Thymus (tissue), 11 donors: ENCODE results near the gene GRIA4. TPM values are rescaled to one million over a fixed set of nuclear protein-coding genes. Genes with fewer than 3 reads are reported as not detected.
"Not testable (repeated sequence)": the region's sequence is repeated elsewhere in the genome, so short reads cannot be mapped to it uniquely, and the experiment has no call there.

Experiments used
- DNase-seq, 9 donors: peaks; one replicate each; pipeline ENCODE4 v3.0.0-alpha.2; 2013; ENCODE audit warnings: low spot score in 9 of 9, low read depth in 6 of 9, missing footprints in 1 of 9
- H3K27ac ChIP-seq, 2 donors: one replicate each; pipeline ENCODE4 v1.5.1; 2013; ENCODE audit warnings: control low read depth in 1 of 2, low read depth in 1 of 2, low read length in 1 of 2, mild to moderate bottlenecking in 1 of 2, moderate library complexity in 1 of 2
- H3K27me3 ChIP-seq, 2 donors: one replicate each; pipeline ENCODE4 v1.5.1; 2013; ENCODE audit warnings: low read length in 1 of 2; ENCODE audit not compliant: control insufficient read depth in 2 of 2, insufficient read depth in 1 of 2
- H3K36me3 ChIP-seq, 2 donors: one replicate each; pipeline ENCODE4 v1.5.1; 2013; ENCODE audit warnings: low read length in 1 of 2, mild to moderate bottlenecking in 1 of 2, moderate library complexity in 1 of 2; ENCODE audit not compliant: control insufficient read depth in 2 of 2, insufficient read depth in 2 of 2
- H3K4me1 ChIP-seq, 2 donors: one replicate each; pipeline ENCODE4 v1.5.1; 2013; ENCODE audit warnings: low read length in 2 of 2; ENCODE audit not compliant: control insufficient read depth in 2 of 2, insufficient read depth in 2 of 2
- H3K4me3 ChIP-seq, 2 donors: one replicate each; pipeline ENCODE4 v1.5.1; 2013; ENCODE audit warnings: low read length in 2 of 2, control low read depth in 1 of 2, mild to moderate bottlenecking in 1 of 2
- H3K9me3 ChIP-seq, 2 donors: one replicate each; pipeline ENCODE4 v1.5.1; 2013; ENCODE audit warnings: low read length in 1 of 2, mild to moderate bottlenecking in 1 of 2; ENCODE audit not compliant: control insufficient read depth in 2 of 2, insufficient read depth in 1 of 2
- WGBS: extraction: QIAGEN DNeasy Blood & Tissue Kit; methylation state at CpG from one replicate; pipeline ENCODE4 v1.1.7; 2013; 5-methylcytosine and 5-hydroxymethylcytosine counted together
- polyA plus RNA-seq: library from polyadenylated mRNA; stranded (reverse); fragments of 200-250 nt; gene quantifications from one replicate; pipeline ENCODE4 v1.2.3, GENCODE V29; 2013
- total RNA-seq: library from RNA; stranded (reverse); fragments of 120-200 nt; gene quantifications from one replicate; pipeline ENCODE4 v1.2.4, GENCODE V29; 2013
- donor health status: healthy.

The GRIA4 gene
- total and polyA plus RNA-seq, 2 donors: under 0.01 to 0.14 TPM

DNA sequence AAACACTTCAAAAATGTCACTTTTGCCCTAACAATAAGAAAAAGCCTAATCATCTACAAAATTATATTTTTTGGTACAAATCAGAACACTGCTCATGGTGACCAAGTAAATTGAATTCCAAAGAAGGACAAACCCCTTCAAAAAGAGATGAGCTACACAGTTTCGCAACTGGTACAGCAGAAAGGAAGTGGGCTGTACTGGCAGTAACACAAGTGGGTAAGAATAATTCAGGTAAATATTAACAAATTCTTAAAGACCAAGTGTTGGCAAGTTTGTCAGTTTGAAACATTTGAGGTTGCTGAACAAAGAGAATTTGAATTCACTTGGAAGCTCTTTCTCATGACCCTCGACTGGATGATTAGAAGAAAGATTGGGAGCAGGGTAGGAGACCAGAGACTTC lies 376.7 kb downstream of the GRIA4 start:
- Histone ChIP-seq H3K4me1 (no peaks in the 10 kb centered on the region), H3K9me3 (no peaks in the 10 kb centered on the region), H3K27ac (no peak overlapping the region), H3K36me3 (no peaks in the 10 kb centered on the region), H3K4me3 (no peak overlapping the region), H3K27me3 (no peaks in the 10 kb centered on the region)
- DNase-seq: no peak
- 91% methylated on average over 2 of the region's 2 CpGs for WGBS

DNA sequence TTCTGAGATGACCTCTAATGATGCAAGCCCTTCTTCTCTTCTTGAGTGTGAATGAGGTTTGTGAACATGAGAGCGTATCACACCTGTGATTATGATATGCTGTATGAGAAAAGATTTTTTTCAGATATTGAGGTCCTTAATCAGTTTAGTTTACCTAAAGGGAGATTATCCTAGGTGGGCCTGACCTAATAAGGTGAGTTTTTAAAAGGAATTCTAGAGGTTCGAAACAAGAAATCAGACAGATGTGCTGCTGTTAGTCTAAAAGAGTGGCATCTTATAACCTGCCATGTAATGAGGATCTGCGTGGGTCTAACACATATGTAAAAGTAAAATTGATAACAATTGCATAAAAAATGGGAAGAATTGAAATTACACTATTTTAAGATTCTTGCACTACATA lies 378.3 kb downstream of the GRIA4 start:
- 98% methylated on average over 3 of the region's 3 CpGs for WGBS
- H3K9me3 ChIP-seq: no peaks in the 10 kb centered on the region
- DNase-seq: no peak
- no peak overlapping the region for H3K4me3 ChIP-seq
- no peaks in the 10 kb centered on the region for H3K4me1 ChIP-seq
- H3K27me3 ChIP-seq: no peaks in the 10 kb centered on the region
- H3K36me3 ChIP-seq: no peaks in the 10 kb centered on the region
- no peak overlapping the region for H3K27ac ChIP-seq

DNA sequence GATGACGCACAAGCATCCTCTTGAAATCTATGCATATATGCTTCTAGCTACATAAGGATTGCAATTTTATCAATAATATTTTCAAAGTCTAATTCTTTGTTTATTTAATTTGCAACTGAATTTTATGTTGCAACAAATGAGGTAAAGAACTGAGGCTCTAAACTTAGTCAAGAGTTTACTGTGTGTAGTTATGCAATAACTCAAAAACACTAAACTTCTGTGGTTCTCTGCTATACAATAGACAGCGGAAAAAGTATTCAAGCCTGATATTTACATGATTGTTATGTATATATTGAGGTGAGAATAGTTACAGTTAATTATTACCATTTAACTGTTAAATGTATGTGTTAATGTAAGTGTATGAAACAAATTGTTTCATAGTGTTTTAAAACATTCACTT lies 379.3 kb downstream of the GRIA4 start:
- no peaks in the 10 kb centered on the region for H3K9me3 ChIP-seq
- no peak overlapping the region for H3K4me3 ChIP-seq
- H3K36me3 ChIP-seq: no peaks in the 10 kb centered on the region
- no peak overlapping the region for H3K27ac ChIP-seq
- no peak for DNase-seq
- WGBS: 99% methylated on average over 2 of the region's 2 CpGs
- H3K4me1 ChIP-seq: no peaks in the 10 kb centered on the region
- no peaks in the 10 kb centered on the region for H3K27me3 ChIP-seq

DNA sequence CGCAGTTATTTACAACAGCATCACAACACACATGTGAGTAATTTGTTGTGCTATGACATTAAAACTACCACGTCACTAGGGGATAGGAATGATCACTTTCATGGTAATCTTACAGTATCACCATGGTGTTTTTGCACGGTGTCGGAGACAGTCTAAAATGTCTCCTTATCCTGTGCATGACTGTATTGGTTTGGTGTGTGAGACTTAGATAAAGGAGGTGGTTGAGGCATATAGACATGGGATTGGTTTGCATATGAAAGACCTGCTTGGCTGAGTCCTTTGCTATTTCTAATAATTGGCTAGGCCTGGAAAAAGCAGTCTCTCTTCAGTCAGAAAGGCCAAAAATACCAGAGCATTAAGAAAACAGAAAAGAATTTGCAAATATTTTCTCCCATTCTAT lies 382.0 kb downstream of the GRIA4 start:
- H3K36me3 ChIP-seq: peaks cover 7 to 9% of the 10 kb centered on the region in 2 donors
- no peaks in the 10 kb centered on the region for H3K4me1 ChIP-seq
- H3K27ac ChIP-seq: no peak overlapping the region
- no peak overlapping the region for H3K4me3 ChIP-seq
- H3K9me3 ChIP-seq: no peaks in the 10 kb centered on the region
- no peak for DNase-seq
- 98% methylated on average over 4 of the region's 4 CpGs for WGBS
- H3K27me3 ChIP-seq: no peaks in the 10 kb centered on the region

DNA sequence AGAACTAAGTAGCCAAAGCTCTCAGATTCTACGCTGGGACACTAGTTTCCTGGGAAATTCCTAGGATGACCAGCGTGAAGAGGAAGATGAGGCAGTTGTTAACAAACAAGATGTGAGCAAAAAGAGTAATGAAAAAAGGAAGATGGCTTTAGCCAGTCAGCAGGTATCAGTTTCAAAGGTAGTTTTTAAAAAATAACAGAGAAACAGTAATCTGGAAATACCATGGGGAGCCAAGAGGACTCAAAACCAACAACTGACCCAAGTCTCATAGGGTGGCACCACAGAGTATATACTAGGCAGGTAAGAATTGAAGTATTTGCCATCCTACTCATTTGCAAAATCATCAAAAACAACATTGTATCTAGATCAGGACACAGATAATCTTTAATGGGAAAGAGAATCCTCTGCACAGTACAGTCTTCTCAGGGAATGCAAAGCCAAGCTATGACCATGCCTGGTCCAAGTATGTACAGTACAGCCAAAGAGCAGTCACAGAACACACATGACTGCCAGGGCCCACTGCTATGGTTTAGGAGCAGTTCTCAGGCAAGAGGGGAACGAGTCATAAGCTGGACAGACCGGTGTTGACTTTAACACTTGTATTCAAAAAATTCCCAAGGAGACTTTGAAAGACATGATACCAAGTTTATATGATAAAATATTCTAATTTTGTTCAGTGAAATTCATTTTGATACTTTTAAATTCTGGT lies 391.6 kb downstream of the GRIA4 start:
- H3K27ac ChIP-seq: no peak overlapping the region
- peaks cover under 1 to 10% of the 10 kb centered on the region in 2 donors for H3K36me3 ChIP-seq
- no peaks in the 10 kb centered on the region for H3K4me1 ChIP-seq
- no peak for DNase-seq
- WGBS: 98% methylated on average over 4 of the region's 4 CpGs
- no peak overlapping the region for H3K4me3 ChIP-seq
- peaks cover 0 to 3% of the 10 kb centered on the region in 2 donors for H3K9me3 ChIP-seq
- H3K27me3 ChIP-seq: no peaks in the 10 kb centered on the region

DNA sequence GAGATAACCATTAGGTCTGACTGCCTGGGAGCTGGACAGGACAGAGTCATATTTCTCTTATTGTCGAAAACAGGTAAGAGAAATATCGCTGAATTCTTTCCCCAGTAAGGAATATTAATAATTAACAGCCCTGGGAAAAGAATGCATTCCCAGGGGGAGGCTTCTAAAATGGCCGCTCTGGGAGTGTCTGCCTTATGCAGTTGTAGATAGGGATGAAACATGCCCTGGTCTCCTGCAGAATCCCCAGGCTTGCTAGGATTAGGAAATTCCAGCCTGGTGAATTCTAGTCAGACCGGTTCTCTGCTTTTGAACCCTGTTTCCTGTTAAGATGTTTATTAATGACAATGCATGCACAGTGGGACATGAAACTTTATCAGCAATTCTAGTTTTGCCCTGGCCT lies 393.2 kb downstream of the GRIA4 start:
- H3K27ac ChIP-seq, H3K4me3 ChIP-seq, H3K9me3 ChIP-seq, H3K4me1 ChIP-seq, DNase-seq, H3K27me3 ChIP-seq: not testable (repeated sequence)
- WGBS: 97% methylated on average over 4 of the region's 4 CpGs
- H3K36me3 ChIP-seq: peaks cover 4 to 15% of the 10 kb centered on the region in 2 donors

DNA sequence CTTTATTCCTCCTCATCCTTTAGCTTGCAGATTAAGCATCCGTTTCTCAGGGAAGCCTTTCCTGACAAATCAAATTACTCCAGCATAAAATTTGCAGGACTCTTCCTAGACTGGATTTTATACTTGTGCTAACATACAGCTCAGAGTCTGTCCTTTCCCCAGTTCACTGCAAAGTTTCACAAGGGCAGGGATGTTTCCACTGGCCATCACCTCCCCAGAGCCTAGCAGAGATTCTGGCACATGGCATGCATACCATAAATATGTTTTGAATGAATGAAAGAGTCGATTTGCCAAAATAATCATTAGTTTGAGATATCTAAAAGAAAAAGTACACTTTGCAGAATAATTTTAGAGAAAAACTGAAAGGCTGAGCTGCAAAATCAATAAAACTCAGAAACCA lies 401.6 kb downstream of the GRIA4 start:
- Histone ChIP-seq H3K36me3 (peaks cover 14 to 29% of the 10 kb centered on the region in 2 donors), H3K4me3 (no peak overlapping the region), H3K27ac (no peak overlapping the region), H3K27me3 (no peaks in the 10 kb centered on the region), H3K4me1 (no peaks in the 10 kb centered on the region), H3K9me3 (peaks cover 0 to 1% of the 10 kb centered on the region in 2 donors)
- no peak for DNase-seq
- WGBS: 97% methylated on average over 2 of the region's 2 CpGs

DNA sequence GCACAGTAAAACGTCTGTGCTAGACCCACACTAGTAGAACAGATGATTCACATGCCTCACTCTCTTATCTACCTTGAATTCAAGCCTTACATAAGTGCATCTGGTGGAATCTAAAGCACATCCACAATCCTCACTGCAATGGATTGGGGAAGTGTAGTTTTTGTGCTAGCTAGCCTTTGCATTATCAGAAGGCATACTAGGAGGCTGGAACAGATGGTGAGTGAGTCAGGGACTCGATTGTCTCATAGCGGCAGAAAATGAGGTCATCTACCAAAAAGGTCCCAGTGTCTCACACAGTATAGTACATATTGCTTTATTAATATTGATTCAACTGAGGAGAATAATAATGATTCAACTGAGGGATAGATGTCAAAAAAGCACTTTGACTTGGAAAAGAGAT lies 402.9 kb downstream of the GRIA4 start:
- Histone ChIP-seq H3K4me3 (no peak overlapping the region), H3K36me3 (peaks cover 10 to 25% of the 10 kb centered on the region in 2 donors), H3K9me3 (no peaks in the 10 kb centered on the region), H3K4me1 (no peaks in the 10 kb centered on the region), H3K27me3 (no peaks in the 10 kb centered on the region), H3K27ac (no peak overlapping the region)
- WGBS: 96% methylated on average over 3 of the region's 3 CpGs
- no peak for DNase-seq

DNA sequence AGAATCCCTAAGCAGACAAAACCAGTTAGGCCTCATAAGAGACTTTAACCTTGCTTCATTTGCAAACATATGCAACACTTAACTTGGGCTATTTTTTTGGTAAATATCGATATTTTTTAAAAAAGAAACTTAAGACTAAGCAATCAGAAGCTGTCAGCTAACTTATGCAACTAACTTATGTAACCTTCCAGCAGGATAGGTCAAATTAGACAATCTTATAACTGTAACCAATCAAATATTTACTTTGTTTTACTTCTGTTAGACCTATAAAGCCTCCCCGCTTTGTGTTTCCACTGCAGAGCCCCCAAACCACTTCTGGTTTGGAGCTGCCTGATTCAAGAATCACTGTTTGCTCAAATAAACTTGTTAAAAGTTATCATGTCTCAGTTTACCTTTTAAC lies 404.2 kb downstream of the GRIA4 start:
- no peak for DNase-seq
- Histone ChIP-seq H3K4me1 (no peaks in the 10 kb centered on the region), H3K27ac (no peak overlapping the region), H3K4me3 (no peak overlapping the region), H3K9me3 (no peaks in the 10 kb centered on the region), H3K36me3 (peaks cover 10 to 22% of the 10 kb centered on the region in 2 donors), H3K27me3 (no peaks in the 10 kb centered on the region)
- WGBS: 99% methylated on average over 2 of the region's 2 CpGs
